A204.1 (cell line): ENCODE data around the gene MCF2L.

ENCODE experiments used
- FAIRE-seq: peaks from 2 replicates; lab custom pipeline; 2012; peaks lifted over from hg19 to GRCh38; lab: Jason Lieb, UNC

MCF2L gene

DNA sequence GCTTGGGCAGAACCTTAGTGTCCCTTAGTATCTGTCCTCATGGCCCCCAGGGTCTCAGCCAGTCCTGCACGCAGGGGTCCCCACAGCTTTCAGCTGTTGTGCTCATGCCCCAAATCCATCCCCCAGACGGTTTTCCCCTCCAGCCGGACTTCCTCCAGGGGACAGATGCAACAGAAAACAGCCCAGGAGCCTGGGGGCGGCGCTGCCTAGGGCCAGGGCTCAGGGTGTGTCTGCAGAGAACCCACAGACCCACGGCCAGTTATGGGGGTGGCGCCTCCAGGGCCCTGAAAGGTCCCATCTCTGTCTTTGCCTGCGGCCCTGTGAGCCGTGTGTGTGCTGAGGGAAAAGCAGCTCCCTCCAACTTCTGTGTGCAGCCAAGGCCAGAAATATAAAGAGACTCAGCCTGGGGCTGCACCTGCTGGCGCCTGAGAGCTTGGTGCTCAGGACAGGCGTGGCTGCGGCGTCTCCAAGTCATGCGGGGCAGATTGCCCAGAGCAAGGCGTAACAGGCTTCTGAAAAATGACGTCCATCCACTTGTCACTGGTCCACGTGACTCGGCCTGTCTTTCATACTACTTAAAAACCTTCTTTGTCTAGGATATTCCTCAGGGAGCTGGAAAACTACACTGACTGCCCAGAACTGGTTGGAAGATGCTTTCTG lies 114.5 kb downstream of the MCF2L start:
- FAIRE-seq = no peak

DNA sequence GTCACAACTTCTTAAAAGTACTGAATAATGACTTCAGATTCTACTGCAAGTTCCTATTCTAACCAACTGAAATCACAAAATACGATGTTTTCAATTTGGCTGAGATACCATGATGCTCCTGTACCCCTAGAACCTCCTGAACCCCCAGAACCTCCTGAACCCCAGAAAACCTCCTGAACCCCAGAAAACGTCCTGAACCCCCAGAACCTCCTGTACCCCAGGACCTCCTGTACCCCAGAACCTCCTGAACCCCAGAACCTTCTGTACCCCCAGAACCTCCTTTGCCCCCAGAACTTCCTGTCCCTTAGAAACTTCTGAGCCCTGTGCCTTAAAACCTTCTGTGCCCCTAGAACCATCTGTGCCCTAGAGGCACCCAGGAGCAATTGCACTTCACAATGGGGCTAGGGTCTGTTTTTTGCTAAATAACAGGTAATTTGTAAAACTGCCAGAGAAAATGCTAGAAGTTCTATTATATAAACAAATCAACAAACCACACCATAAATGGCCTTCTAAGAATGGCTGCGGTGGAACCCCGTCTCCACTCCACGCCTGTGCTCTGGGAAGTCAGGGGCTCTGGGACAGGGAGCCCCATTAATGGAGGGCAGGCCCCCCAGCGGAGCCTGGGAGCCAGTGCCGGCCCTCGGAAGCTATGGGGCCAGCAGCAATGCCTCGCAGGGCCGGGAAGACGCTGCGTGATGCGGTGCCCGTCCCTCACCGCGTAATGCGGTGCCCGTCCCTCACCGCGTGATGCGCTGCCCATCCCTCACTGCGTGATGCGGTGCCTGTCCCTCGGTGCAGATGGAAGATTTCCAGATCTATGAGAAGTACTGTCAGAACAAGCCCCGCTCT lies 115.3 kb downstream of the MCF2L start:
- FAIRE-seq = no peak

GRCh38 chr13:113084943-113085540 lies 116.0 kb downstream of the MCF2L start:
- FAIRE-seq = no peak

DNA sequence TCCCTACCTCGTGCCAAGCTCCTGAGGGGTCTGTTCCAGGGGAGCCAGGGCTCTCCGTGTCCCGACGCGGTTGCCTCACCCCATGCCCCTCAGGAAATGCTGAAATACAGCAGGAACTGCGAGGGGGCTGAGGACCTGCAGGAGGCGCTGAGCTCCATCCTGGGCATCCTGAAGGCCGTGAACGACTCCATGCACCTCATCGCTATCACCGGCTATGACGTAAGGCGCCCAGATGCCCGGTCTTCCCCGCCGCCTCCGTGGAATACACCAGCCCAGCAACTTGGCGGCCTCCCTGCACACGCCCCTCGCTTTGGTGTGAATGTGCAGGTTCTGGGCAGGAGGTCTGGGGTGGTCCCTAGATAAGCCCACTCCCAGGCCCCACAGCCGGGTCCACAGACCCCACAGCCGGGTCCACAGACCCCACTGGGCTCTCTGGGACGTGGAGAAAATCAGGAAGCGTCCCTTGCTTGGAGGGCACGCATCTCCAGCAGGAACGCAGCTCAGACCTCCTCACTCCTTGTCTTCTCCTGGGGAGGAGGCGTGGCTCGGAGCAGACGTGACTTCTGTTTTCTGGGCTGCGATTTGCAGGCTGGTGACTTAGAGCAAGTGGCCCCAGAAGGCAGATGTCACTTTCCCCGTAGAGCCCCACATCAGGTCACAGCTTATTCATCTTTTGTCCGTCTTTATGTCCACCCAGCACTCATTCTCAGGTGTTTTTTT lies 117.2 kb downstream of the MCF2L start:
- no peak for FAIRE-seq

DNA sequence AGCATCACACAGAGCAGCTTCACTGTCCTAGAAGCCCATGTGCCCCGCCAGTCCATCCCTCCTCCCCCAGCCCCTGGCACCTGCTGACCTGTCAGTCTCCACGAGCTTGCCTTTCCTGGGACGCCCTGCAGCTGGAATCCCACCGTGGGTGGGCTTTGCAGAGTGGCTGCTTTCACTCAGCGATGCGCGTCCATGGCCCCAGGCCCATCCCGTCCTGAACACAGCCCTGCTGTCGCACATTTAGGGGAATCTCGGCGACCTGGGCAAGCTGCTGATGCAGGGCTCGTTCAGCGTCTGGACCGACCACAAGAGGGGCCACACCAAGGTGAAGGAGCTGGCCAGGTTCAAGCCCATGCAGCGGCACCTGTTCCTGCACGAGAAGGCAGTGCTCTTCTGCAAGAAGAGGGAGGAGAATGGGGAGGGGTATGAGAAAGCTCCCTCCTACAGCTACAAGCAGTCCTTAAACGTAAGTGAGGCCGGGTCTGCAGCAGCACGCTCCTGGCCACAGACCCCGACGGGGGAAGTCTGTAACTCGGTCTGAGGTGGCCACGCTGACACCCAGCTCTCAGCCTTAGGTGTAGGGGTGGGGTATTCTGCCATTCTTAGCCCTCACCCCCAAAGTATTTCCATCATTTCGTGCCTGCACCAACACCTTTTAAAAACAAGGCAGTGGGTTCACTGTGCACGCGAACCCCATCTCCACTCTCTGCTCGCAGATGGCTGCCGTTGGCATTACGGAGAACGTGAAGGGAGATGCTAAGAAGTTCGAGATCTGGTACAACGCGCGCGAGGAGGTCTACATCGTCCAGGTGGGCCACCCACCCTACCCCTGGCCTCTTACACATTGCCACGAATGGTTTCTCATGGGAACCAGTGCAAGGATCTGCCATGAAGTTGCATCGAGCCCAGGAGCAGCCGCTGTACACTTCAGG lies 118.2 kb downstream of the MCF2L start:
- FAIRE-seq = no peak

GRCh38 chr13:113087923-113088690 lies 119.1 kb downstream of the MCF2L start:
- no peak for FAIRE-seq

DNA sequence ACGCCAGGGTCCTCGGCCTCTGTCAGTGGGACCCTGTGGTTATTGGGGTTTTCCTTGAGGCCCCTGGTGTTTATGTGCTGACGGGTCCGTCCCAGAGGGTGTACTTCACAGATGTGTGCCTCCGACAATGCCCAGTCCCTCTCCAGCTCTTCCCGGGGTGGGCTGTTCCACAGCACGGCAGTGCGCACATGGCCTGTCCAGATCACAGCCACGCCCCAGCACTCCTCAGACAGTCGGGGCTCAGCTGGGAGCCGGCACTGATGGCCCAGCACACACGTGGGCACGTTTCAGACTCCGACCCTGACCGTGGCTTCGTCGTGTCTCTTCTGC lies 119.6 kb downstream of the MCF2L start:
- no peak for FAIRE-seq

DNA sequence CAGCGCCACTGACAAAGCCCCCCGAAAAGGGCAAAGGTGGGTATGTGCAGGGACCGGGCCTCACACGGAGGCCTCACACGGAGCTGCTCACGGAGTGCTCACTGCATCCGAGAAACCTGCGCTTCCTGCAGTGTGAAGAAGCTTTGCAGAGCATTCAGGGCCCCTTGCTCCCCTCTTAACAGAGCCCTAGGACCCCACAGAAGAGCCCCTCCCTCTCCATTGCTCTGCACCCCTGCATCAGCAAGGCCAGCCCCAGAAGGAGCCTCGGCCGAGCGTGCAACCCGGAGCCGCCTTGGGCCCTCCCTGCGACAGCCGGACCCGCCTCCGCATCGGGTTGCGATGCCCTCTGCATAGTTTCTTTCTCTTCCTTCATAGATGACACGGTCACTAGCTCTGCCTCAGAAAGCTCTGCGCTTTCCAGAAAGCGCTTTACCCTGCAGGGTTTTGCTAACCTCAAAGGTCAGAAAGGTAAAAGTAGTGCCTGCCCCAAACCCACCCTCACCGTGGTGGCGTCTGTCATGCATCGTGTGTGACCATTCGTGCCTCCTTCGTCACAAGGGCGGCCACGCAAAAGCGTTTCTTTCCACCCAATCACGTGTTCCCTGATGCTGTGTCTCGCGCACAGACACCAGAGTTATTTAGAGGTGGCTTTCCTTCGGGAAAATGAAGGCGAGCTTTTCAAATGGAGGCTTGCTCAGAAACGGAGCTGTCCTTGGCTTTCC lies 120.8 kb downstream of the MCF2L start:
- FAIRE-seq = no peak

- no peak for FAIRE-seq
These were observed 121.4 kb downstream of the MCF2L start for GRCh38 chr13:113090415-113090770.

DNA sequence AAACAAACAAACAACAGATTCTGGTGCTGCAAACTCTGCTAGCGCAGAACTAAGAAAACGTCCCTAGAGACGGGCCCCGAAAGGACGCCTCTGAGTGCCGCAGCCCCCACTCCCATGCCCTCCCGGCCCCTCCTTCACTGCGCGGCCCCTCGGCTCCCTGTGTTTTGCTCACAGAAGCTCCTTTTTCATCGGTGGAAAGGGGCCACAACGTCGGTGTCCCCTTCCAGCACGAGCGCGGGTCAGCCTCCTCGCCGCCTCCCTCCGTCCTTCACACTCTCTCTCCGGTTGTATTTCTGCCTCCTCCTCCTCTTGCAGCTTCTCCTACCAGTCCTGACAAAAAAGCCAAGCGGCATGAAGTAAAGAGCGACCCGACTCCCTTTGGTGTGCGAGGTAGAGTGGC lies 121.8 kb downstream of the MCF2L start:
- FAIRE-seq = no peak

DNA sequence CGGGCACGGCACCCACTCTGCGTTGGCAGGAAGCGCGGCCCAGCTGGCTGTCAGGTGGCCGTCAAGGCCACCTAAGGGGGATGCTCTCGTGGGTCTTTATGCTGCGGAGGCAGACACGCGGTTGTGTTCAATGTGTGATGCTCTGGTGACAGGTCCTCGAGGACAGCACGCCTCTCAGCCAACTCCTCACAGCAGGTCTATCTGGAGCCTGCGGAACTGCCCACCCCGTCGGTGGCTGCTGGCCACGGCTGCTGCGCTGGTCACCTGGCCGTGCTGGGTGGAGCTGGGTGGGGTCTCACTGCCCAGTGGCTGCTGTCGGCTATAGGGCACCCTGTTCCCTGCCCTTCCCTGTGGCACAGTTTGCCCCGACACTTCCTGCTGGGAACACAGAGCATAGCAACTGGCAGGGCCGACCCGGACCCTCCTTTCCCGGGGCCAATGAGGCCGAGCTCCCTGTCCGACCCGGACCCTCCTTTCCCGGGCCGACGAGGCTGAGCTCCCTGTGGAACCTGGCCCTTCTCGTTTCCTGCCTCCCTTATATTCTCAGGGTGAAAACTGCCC lies 122.3 kb downstream of the MCF2L start:
- FAIRE-seq = no peak

- FAIRE-seq = no peak
These were observed 123.1 kb downstream of the MCF2L start for GRCh38 chr13:113091891-113092775.

DNA sequence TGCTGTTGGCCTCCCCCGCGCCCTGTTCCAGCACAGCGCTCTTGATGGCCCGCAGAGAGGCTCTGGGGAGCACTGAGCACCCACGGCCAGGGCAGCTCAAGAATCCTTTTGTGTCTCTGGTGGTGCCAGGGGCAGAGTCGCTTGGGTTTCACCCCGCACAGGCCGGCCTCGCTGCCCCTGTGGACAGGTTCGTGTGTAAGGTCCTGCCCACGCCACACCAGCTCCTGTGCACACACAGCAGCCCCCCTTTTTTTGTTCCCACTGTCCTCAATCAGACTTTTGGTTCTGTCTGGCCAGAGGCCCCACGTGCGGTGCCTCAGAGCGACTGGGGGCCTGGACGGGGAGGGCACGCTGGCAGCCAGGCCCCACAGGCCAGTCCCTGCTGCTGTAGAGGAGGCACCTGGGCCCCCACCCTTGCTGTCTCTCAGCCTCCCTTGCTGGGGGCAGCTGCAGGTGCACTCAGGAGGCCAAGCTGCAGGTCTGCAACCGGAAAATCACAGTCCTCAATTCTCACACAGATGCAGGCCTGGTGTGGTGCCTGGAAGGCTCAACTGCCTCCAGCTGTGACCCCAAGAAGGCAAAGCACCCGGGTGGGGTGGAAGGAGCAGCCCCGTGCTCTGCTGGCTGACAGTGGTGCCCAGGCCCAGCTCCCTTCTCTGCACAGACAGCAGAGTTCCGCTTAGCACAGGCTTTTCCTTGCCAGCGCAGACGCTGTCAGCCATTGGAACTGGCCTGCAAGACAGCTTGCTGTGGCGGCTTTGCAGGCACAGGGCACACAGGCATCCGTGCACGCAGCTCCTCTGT lies 124.0 kb downstream of the MCF2L start:
- FAIRE-seq = no peak

DNA sequence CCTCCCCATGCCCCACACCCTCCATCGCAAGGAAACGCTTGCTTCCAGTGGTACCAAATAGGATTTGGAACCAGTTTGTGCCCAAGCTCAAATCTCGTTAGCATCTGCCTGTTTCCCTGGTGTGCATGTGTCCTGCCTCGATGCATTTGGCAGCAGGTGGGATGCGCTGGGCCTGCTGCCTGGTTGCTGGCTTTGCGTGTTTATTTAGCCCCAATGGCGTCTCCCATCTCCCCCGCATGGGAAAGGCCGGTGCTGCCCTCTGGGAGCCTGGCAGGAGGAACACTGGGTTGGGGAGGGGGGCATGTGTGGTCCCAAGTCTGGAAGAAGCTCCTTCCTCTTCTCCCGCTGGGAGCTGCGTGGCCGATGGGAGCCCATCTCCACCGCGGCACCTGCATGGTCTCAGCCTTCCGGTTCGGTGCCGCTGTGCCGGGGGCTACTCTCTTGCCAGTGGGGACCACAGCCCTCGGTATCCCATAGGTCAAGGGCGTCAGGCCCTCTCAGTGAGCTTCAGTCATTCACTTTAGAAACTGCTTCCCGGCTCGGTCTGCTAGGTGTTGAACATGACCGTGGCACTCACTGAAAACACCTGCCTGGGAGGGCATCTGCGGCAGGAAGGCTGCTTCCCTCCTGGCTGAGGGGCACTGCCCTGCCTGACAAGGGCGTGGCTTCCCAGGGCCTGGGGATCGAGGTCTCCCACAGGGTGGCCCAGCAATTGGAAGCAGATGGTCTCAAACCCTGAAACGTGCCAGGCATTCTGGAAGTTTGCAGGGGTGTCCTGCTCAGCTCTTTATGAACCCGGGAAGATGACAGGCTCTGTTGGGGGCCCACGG lies 124.8 kb downstream of the MCF2L start:
- no peak for FAIRE-seq

DNA sequence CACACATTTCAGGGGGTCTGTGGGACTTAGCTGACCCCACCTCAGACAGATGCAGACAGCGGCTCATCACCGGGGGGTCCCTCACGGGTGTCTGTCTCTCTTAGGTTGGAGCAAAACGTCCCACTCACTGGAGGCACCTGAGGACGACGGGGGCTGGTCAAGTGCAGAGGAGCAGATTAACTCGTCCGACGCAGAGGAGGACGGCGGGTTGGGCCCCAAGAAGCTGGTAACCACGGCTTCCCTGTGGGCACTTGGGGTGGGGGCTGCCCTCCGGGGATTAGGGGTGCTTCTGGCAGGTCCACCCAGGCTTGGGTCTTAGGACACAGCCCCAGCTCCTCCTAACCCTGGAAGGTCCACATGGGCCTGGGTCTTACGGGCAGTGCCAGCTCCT lies 125.4 kb downstream of the MCF2L start:
- no peak for FAIRE-seq

GRCh38 chr13:113095146-113096051 lies 126.4 kb downstream of the MCF2L start:
- no peak for FAIRE-seq
